PFSK-1 (cell line): ENCODE results near the gene LIMA1.

Experiments used
- FOXP2 ChIP-seq: optimal IDR thresholded peaks from 2 replicates; pipeline ENCODE3; 2011; ENCODE audit warnings: borderline replicate concordance, control low read depth, inconsistent platforms; ENCODE audit not compliant: insufficient read depth; ENCODE audit errors: extremely low read length, extremely low read depth
- POLR2AphosphoS5 ChIP-seq: IDR thresholded peaks from 2 replicates; pipeline ENCODE4 v1.6.1; 2012; ENCODE audit warnings: low read depth, mild to moderate bottlenecking, control low read depth, low read length, moderate library complexity
- SIN3A ChIP-seq: IDR thresholded peaks from 2 replicates; pipeline ENCODE4 v1.6.1; 2012; ENCODE audit warnings: mild to moderate bottlenecking, low read length, moderate library complexity, borderline replicate concordance; ENCODE audit not compliant: insufficient read depth
- TAF1 ChIP-seq: IDR thresholded peaks from 2 replicates; pipeline ENCODE4 v1.6.1; 2012; ENCODE audit warnings: low read length, control low read depth, borderline replicate concordance; ENCODE audit not compliant: insufficient read depth
- TF ChIP-seq, protein P1 (sequence below), 2 experiments: IDR thresholded peaks; 2 replicates each; pipeline versions ENCODE4 v1.6.1 to v1.8.0; 2011 to 2012; ENCODE audit warnings: low read depth in 2 of 2, low read length in 2 of 2, control low read depth in 1 of 2, inconsistent platforms in 1 of 2, mild to moderate bottlenecking in 1 of 2, moderate library complexity in 1 of 2; ENCODE audit not compliant: insufficient read depth in 1 of 2

GRCh38 chr12:50257236-50258166, 25.8 kb downstream of the LIMA1 start:
- TF ChIP-seq, protein P1, sequence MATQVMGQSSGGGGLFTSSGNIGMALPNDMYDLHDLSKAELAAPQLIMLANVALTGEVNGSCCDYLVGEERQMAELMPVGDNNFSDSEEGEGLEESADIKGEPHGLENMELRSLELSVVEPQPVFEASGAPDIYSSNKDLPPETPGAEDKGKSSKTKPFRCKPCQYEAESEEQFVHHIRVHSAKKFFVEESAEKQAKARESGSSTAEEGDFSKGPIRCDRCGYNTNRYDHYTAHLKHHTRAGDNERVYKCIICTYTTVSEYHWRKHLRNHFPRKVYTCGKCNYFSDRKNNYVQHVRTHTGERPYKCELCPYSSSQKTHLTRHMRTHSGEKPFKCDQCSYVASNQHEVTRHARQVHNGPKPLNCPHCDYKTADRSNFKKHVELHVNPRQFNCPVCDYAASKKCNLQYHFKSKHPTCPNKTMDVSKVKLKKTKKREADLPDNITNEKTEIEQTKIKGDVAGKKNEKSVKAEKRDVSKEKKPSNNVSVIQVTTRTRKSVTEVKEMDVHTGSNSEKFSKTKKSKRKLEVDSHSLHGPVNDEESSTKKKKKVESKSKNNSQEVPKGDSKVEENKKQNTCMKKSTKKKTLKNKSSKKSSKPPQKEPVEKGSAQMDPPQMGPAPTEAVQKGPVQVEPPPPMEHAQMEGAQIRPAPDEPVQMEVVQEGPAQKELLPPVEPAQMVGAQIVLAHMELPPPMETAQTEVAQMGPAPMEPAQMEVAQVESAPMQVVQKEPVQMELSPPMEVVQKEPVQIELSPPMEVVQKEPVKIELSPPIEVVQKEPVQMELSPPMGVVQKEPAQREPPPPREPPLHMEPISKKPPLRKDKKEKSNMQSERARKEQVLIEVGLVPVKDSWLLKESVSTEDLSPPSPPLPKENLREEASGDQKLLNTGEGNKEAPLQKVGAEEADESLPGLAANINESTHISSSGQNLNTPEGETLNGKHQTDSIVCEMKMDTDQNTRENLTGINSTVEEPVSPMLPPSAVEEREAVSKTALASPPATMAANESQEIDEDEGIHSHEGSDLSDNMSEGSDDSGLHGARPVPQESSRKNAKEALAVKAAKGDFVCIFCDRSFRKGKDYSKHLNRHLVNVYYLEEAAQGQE (IDR thresholded peaks at IDR 0.05; ENCODE audit: insufficient read depth in 1 of 2, low read depth in 2 of 2, low read length in 2 of 2), result no peak
- no peak for TF ChIP-seq SIN3A
- TF ChIP-seq POLR2AphosphoS5, result no peak
- no peak for TF ChIP-seq TAF1
- TF ChIP-seq FOXP2, result no peak
